GM06990 (cell line): ENCODE data around the gene TRIM72.

Experiments
- DNase-seq: peaks from one replicate; pipeline ENCODE4 v3.0.0-alpha.2; 2011; ENCODE audit not compliant: insufficient read length; ENCODE audit errors: extremely low read depth
- H3K27me3 ChIP-seq: replicated peaks from 2 replicates; pipeline ENCODE4 v1.6.0; 2011; ENCODE audit warnings: low read length; ENCODE audit not compliant: control insufficient read depth, insufficient read depth
- H3K36me3 ChIP-seq: 2 replicates; pipeline ENCODE4 v1.5.1; 2011; ENCODE audit warnings: low read length; ENCODE audit not compliant: control insufficient read depth, insufficient read depth
- H3K4me3 ChIP-seq: replicated peaks from 2 replicates; pipeline ENCODE4 v1.5.1; 2011; ENCODE audit warnings: low read depth, mild to moderate bottlenecking, control low read depth, low read length
- CTCF ChIP-seq: IDR thresholded peaks from 2 replicates; pipeline ENCODE4 v1.5.1; 2011; ENCODE audit warnings: low read length, control low read depth, mild to moderate bottlenecking, inconsistent platforms; ENCODE audit not compliant: insufficient read depth, poor library complexity, severe bottlenecking

The TRIM72 gene

GRCh38 chr16:31258366-31258765 is 44.4 kb downstream of the TRIM72 start:
- Histone ChIP-seq H3K4me3 (no peak overlapping the region), H3K36me3 (no peaks in the 10 kb centered on the region), H3K27me3 (no peaks in the 10 kb centered on the region)
- DNase-seq, result no peak
- no peak for TF ChIP-seq CTCF

GRCh38 chr16:31260136-31260931 is 46.4 kb downstream of the TRIM72 start:
- H3K4me3 ChIP-seq, result peak overlapping the region; percentile 30; the same call in 1 of the 2 replicates
- no peaks in the 10 kb centered on the region for H3K36me3 ChIP-seq
- no peak for DNase-seq
- no peaks in the 10 kb centered on the region for H3K27me3 ChIP-seq
- no peak for TF ChIP-seq CTCF

GRCh38 chr16:31262084-31262483 is 48.2 kb downstream of the TRIM72 start:
- no peak for TF ChIP-seq CTCF
- no peaks in the 10 kb centered on the region for H3K27me3 ChIP-seq
- H3K4me3 ChIP-seq, result no peak overlapping the region
- no peaks in the 10 kb centered on the region for H3K36me3 ChIP-seq
- DNase-seq, result no peak

GRCh38 chr16:31265329-31266245 is 51.7 kb downstream of the TRIM72 start:
- no peak for TF ChIP-seq CTCF
- no peak overlapping the region for H3K4me3 ChIP-seq
- peak; percentile 82 for DNase-seq
- H3K36me3 ChIP-seq, result no peaks in the 10 kb centered on the region
- no peaks in the 10 kb centered on the region for H3K27me3 ChIP-seq

GRCh38 chr16:31267332-31268032 is 53.6 kb downstream of the TRIM72 start:
- no peaks in the 10 kb centered on the region for H3K36me3 ChIP-seq

More at GRCh38 chr16:31267332-31268032, 53.6 kb downstream of the TRIM72 start:
- TF ChIP-seq CTCF, result no peak
- Histone ChIP-seq H3K4me3 (no peak overlapping the region), H3K27me3 (no peaks in the 10 kb centered on the region)
- DNase-seq, result no peak
